Inflammatory macrophage (primary cell): ENCODE measurements around the gene MGAT5.

Experiments used
- DNase-seq, 2 donors: peaks; one replicate each; pipeline ENCODE4 v3.0.0-alpha.2; 2020 to 2022
- total RNA-seq, 18 experiments: gene quantifications; one replicate each; lab custom pipeline; 2026; ENCODE audit warnings: mixed read lengths in 6 of 18, inconsistent platforms in 2 of 18; lab: John Stamatoyannopoulos, UW

MGAT5 gene, protein sequence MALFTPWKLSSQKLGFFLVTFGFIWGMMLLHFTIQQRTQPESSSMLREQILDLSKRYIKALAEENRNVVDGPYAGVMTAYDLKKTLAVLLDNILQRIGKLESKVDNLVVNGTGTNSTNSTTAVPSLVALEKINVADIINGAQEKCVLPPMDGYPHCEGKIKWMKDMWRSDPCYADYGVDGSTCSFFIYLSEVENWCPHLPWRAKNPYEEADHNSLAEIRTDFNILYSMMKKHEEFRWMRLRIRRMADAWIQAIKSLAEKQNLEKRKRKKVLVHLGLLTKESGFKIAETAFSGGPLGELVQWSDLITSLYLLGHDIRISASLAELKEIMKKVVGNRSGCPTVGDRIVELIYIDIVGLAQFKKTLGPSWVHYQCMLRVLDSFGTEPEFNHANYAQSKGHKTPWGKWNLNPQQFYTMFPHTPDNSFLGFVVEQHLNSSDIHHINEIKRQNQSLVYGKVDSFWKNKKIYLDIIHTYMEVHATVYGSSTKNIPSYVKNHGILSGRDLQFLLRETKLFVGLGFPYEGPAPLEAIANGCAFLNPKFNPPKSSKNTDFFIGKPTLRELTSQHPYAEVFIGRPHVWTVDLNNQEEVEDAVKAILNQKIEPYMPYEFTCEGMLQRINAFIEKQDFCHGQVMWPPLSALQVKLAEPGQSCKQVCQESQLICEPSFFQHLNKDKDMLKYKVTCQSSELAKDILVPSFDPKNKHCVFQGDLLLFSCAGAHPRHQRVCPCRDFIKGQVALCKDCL
- 147 to 303 (median 227) reads per million in 18 experiments for total RNA-seq

DNA sequence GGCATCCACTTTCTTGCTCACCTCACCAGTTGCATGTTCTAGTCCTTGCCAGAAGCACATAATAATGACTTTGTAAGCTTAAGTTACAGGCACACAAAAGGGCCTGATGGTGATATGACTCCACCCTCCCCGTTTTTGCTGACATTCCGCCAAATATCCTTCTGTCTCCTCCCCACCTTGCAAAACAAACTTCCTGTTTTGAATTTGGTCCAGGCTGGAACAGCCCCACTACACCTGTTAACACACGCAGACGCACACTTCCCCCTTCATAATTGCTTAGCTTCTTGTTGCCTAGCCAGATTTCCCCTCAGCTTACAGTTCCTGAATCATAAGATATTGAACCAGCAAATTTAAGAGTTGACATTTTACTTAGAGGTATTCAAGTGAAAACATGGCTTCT lies at the start of gene MGAT5:
MGAT5 (plus strand) TSS at position 269 of the 400 bp plus-strand sequence. CDS start 332 bp downstream, outside the sequence.
- DNase-seq, result peak in 1 of 2 donors; percentile 9

DNA sequence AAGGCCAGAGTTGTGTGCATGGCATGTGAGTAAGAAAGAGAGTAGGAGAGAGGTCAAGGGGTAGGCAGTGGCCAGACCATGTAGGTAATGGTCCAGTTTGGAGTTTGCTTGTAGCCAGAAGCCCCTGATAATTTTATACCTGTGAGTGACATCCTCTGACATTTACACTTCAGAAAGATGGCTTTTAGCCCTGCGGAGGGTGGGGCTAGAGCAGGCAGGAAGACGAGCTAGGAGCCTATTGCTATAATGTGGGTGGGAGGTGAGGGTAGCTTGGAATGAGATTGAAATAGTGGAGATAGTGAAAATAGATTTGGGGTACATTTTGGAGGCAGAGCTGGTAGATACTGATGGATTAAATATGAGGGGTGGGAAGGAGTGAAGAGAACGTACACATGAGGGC lies 48.8 kb upstream of the MGAT5 start:
- DNase-seq, result no peak

DNA sequence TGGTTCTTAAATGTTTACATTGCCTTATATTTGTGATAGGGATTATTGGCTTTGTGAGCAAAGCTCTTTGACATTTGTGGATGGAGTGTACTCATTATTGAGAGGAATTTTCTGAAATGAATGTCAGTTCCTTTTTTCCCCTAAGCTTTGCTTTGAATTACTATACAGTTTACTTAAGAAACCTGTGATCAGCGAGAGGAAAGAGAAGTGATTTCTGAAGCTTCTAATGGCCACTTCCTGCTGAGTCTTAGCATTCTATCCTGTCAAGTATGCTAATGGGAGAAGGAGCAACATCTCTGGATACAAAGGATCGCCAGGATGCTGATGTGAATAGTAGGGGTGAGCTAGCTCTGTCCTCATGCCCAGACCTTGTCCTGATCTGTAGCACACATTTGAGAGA lies 47.8 kb upstream of the MGAT5 start:
- DNase-seq, result peak; percentile 57 to 72

DNA sequence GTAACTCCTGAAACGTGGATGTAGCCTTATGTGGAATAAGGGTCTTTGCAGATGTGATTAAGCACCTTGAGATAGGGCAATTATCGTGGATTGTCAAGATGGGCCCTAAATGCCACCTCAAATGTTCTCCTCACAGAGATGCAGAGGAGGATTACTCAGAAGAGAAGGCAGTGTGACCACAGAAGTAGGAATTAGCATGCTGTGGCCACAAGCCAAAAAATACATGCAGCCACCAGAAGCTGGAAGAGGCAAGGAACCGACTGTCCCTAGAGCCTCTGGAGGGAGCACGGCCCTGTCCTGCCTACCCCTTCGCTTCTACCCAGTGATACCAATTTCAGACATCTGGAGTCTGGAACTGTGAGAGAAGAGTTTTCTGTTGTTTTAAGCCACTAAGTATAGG lies 47.3 kb upstream of the MGAT5 start:
- peak; percentile 40 to 60 for DNase-seq

DNA sequence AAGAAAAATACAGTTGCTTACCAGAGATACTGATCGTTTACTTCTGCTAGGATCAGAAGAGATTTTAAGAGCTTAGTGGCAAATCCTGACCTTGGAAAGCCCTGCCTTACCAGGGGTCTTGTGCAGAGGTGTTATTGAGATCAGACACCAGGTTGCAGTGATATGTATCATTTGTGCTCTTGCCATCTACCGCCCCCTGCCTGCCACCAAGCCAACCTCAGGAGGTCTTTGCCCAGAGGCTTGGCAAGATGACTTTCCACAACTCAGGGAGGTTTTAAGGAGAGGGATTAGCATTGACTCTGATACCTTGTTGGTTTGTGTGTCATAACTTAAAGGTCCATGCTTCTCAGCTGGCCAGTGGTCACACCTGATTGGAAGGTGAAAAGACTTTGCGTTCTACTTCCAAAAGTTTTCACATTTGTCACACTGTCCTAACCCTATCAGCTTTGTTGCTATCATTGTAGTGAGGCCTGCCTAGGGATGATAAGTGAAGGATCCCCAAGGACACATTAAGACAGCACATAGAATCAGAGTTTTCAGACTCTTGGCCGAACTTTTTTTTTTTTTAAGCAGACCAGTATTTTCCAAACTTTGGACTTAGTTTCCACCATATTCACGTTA lies 46.2 kb upstream of the MGAT5 start:
- DNase-seq, result peak; percentile 44 to 53

DNA sequence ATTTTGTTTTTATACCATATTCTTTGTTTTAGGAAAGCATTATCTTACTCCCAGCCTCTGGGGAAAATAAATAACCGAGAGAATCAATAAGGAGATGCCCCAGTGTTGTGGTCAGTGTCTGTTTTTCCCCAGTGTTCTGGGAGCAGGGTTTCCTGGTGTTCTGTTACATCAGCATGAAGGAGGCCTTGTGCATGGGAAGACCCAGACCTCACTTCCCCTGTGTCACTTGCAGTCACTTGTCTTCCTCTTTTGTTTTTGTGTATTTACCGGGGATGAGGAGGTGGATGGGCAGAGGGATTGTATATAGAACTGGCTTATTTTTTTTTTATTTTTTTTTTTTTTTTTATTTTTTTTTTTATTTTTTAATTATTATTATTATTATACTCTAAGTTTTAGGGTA lies 45.0 kb upstream of the MGAT5 start:
- DNase-seq, result peak; percentile 47 to 64

DNA sequence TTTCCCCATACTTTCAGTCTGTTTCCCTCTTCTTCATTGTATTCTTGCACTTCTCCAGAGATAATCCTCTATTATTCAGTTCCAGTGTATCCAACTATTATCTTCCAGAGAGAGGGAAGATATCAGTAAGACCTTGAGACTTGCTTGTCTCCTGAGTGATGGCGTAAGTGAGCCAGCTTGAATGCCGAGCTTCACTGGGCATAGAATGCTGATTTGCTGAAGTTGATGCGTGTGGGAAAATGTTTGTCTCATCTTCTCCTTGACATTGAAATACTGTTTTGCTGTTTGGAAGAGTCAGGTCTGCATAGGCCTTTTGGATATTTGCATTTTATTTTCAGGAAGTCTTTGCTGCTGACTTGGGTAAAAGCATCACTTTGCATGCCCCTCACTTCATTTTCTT lies 41.1 kb upstream of the MGAT5 start:
- DNase-seq, result no peak

DNA sequence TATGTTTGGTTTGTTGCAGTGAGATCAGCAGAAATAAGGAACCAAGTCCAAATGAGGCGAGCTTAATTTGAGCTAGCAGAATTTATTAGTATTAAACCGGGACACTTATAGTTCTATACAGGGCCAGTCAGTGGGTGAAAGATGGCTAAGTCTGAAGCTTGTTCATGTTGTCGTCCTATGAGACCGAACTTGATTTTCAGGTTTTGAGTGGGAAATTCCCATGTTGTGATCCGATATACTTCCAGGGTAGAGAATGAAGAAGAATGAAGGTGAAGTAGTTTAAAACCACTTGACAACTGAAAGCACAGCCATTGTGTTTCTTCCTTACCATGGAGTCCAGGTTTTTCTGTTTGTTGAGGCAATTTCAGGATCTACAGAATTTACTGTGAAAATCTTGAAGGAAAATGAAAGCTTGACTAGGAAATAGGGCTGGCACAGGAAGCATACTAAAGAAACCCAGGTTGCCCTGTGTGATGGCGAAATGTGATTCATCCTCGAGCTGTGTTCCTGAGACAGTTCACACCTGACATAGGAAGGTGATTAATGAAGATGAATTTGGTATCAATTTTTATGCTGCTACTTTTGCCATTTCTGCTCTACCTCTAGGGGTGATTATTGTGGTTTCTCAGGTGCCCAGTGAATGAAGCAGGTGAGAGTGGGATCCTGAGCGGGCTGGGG lies 37.6 kb upstream of the MGAT5 start:
- no peak for DNase-seq

DNA sequence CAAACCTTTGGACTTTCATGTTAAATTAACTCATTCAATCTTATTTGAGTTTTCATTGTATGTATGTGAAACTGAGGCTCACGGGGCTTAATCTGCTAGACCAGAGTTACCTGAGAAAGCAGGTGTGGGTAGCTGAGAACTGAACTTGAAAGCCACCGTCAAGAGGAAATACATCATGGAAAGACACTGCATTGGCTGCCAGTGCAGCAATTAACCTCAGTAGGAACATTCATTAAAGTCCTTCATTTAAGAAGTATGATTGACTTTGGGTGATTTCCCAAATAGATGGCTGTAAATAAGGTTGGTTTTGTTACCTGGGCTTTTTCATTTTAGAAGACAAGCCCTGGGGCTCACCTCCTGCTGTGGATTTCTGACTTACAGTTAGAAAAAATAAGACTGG lies 36.5 kb upstream of the MGAT5 start:
- DNase-seq, result no peak

DNA sequence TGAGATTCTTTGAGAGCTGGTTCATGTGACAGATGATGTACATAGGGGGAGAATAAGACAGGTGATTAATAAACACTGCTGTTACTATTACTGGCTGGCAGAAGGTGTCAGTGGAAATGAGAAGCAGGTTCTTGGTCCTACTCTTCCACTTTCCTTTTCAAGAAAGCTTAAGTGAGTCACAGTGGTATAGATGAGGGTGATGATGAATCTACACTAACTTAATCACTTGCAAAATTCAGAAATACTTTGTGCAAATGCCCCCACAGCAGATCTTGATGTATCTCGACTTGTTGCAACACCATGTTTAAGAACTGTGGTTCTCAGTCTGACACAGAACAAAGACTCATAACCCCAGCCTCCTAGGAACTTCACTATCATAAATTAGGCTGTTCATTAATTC lies 35.9 kb upstream of the MGAT5 start:
- peak; percentile 70 to 71 for DNase-seq

DNA sequence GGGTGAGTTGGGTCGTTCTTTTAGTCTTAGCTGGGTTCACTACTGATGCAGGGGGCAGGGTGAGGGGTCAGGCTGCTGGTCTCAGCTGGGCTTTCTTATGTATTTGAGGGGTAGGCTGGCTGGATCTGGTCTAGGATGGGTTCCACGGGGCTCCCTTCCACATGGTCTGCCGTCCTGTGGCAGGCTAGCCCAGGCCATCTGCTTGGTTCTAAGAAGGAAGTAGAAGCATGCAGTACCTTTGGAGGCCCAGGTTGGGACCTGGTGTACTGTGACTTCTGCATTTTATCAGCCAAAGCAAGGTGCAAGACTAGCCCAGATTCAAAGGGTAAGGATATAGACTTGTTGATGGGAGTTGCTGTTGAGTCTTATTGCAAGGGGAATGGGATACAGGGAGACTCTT lies 35.5 kb upstream of the MGAT5 start:
- no peak for DNase-seq

DNA sequence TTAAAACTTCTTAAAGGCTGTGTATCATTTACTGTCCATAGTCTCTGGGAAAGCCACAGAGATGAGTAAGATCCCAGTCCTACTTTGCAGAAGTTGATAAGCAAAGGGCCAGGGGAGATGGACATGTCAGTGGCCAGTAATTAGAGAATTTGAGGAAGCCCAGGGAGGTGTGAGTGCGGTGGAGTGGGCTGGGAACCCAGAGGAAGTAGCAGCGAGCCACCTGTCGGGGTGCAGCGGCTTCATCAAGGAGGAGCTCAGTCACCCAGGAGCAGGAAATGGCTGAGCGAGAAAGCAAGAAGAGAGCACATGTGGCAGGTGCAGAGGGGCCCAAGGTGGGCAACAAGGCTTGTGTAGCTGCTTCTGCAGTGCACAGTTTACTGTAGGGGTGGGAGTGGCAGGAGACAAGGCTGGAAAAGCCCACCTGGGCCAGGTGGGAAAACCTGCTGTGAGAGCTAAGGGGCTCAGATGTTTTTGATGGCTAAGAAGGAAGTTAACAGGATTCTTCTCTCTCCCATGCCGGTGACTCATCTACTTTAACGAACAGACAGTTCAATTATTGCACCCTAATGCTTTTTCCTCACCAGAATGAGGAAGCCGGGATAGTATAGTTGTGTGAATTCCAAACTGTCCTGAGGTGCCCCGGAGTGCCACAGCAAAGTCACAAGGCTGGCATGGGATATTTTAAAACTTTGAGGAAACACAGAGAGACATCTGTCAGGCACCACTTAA lies 34.8 kb upstream of the MGAT5 start:
- peak; percentile 89 to 90 for DNase-seq

DNA sequence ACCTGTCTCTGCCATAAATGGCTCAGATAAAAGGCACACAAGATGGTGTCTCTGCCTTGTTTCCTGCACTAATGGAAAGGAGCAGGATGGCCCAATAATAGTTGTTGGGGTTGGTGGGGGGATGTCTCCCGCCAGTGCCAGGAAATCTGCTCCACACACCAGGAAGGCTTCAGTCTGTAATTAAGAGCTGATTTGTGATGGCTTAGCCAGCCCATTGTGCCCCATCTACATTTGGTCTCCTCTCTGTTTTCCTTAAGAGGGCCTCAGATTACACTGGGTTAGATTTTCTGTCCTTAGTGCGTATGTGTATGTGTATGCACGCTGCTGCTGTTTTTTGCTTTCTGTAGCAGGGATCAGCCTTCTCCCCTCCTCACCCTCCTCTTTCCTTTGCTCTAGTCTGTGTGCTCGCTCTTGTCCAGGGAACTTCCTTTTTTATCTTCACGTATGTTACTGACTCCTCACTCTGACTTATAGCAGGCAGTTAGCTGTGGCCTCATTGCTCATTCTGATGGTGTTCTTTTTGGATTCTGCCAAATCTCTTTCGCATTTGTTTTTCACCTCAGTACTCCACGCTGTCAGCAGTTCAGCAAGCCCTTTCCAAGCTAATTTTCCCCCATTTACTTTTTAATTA lies 33.4 kb upstream of the MGAT5 start:
- DNase-seq, result peak; percentile 29 to 58

DNA sequence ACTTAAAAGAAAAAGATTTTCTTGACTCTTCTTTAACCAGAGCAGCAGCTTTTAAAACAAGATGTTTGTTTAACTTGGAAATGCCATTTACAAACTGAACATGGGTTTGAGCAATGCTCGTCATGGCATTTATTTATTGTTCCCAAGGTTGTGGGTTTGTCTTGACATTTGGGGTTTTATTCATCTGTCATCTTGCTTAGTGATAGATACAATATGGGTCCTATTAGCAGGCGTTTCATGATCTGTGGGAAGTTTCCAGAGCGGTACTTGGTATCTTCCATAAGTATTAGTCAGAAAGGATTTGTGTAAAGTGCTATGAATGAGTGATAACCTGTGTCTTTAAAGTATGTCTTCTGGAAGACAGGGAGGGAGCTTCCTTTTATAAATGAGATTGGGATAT lies 29.9 kb upstream of the MGAT5 start:
- DNase-seq, result no peak

DNA sequence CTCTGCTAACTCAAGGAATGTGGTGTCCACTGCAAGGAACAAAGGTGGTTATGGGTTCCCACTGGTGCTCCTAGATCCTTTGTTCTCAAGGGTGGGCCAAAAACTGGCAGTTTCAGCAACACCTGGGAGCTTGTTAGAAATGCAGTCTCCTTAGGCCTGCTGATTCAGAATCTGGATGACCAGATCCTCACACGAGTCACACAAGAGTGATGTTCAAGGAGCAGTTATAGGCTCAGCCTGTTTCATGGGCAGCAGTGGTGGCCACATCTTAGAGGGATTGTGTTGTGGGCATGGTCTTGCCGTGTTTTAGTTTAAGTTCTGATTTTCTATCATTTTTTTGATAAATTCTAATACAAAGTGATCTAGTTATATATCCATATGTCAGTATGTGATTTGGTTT lies 28.7 kb upstream of the MGAT5 start:
- no peak for DNase-seq

DNA sequence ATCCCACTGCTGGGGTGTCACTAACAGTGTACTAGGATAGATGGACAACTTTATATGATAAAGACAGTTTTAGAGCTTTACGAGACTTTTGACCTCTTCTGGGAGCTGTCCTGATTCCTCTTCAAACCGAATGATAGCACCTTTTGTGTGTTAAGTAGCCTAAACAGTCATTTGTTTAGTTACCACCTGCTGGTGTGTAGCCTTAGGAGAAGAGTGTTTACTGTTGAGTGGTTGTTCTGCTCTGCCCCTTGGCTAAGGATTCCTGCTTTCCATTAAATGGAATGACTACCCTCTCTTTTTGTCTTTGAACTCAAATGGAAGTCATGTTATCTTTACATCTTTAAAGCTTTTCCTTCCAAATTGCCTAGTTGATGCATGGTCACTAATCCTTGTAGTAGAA lies 28.0 kb upstream of the MGAT5 start:
- DNase-seq, result no peak

DNA sequence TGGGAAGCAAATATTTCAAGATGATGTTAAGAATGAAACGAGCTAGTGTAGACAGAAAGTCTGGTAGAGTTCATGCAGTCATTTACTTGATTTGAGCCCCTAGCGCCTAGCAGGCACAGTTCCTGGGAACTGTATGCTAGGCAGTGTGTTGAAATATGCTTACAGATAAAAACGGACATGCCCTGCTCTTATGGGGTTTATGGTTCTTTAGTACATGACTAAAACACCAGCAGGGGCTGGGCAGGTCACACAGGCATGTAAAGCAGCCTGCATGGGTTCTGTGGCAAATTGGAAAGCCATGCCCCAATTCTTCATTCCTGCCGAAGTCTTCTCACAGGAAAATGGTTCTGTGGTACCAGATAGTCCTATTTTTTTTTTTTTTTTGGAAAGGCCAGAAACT lies 27.3 kb upstream of the MGAT5 start:
- no peak for DNase-seq

DNA sequence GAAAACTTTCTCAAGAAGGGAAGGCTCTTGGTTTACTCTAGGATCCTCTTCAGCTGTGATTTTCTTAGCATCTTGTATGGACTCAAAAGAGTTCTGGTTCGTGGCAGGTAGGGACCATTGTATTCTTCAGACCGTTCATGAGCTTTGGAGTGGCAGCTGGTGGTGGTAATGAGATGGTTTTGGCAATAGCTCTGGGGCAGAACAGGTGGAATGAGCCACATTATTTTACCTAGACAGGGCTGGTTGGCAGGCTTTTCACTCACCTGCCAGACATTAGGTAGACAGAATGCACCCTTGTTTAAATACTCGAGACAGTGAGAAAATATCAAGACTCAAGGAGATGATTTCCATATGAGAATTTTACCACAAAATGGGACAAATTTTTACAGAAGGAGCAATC lies 26.2 kb upstream of the MGAT5 start:
- no peak for DNase-seq

DNA sequence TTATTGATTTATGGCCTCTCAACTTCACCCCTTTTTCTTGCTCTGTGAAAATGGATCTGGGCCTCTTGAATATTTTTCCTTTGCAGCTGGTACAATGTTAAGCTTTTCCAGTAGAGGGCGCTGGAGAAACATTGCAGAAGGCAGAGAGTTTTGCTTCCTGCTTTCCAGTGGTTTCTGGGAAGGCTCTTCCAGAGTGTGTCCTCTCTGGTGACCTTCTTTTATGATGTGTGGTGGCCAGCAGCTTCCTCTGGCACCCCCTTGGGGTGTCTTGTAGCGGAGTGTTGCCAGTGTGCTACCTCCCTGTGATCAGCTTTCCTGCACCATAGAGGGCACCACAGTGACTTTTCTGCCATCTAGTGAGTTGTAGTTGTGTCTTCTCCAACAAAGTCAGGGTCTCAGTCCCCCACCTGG lies 25.4 kb upstream of the MGAT5 start:
- DNase-seq, result peak; percentile 49 to 54

DNA sequence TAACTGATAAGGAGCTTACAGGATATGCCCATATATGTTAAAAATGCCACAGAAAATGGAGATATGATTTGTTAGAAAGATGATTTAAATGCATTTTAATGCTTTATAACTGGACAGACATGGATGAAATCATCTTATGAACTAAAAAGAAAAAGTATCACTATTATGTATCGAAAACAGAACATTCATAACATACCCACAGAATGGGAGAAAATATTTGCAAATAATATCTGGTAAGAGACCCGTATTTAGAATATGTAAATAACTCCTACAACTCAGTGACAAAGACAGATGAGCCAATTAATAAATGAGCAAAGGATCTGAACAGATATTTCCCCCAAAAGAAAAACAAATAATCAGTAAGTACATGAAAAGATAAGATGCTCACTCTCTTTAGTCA lies 24.3 kb upstream of the MGAT5 start:
- no peak for DNase-seq

DNA sequence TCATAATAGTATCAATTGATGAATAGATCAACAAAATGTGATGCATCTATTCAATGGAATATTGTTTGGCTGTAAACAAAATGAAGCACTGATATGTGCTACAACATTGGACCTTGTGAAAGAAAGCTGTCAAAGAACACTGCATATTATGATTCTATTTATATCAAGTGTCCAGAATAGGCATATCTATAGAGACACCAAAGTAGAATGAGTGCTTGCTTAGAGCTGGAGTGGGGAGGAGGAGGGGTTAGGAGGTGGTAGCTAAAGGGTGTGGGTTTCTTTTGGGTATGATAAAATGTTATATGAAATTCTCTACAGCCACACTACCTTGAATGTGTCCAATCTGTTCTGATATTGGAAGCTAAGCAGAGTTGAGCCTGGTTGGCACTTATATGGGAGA lies 23.0 kb upstream of the MGAT5 start:
- DNase-seq, result no peak
